GM20431 (cell line): Measurements from ENCODE around the gene LIPG.

Source experiments
- in situ Hi-C: fragments of 300-500 bp; cut with MseI, MboI; formaldehyde crosslinking; loops from one replicate; pipeline ENCODE4 v1.15.0; 2020; ENCODE audit warnings: low sequenced_read_pairs; ENCODE audit not compliant: unreplicated experiment

Gene LIPG

DNA sequence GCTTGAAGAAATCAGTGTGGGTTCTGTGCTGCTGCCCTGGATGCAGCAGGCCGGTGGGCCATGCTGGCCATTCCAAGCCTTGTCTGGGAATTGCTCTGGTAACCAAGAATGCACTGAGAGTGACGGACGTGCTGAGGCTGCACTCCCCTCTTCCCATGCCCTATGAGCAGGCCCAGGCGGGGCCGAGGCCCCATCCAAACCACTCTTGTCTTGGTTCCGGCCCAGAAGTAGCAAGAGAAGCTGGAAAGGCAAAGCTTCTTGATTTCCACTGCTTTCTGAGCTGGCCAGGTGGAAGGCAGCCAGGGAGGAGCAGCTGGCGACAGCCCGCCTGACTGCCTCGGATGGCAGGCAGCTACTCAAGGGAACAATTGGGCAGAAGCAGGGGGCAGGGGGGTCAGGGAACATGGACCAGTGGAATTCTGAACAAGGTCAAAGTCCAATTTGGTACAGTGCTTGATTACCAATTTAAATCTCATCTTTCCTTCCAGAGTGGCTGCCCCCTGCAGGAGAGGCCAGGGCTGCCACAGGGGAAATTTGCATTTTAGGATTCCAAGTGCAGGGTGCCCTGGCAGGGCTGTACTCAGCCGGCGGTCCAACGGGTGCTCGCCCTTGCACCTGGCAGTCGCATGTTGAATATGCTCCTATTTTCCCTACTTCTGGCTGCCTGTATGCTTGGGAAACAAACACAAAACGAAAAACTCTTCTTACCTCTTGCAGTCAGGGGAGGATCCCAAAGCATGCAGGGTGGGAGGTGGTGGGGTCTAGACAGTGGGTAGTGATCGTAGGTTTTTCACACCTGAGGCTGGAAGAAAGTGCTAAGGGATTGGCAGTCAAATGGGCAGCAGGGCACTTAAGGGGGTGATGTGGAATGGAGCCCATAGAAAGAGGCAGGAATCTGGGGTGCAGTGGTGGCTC lies 67.3 kb downstream of the LIPG start:
- in situ Hi-C loops = no loop called here

GRCh38 chr18:49630246-49630699 lies 68.4 kb downstream of the LIPG start:
- in situ Hi-C loops = no loop called here

DNA sequence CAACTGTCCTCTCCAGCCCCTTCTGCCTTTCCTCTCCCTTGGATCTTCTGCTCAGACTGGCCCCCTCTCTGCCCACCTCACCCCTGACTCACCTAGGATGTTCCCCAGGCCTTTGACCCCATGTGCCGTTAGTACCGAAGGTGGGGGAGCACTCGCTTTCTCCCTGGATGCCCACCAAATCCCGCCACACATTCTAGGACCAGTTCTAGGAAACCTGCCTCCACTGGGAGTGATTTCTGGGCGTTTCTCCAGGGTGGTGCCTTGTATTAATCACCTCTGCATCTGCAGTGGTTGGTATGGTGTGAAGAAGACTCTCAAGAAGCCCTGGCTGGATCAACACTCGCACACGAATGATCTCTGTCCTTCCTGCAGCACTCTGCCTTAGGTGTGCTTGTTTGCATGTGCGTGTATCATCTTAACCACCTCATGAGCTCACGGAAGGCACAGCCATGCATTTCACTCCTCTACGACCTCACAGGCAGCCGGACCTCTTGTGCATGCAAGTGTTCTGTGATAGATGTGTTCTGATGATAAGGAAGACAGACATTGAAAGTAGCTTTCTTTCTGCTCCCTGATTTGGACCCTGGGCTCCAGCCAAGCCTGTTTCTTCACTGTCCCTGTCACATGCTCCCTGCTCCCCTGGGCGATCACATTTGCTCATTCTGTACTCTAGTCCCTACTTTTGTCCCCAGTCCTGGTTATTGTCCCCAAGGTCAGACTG lies 69.4 kb downstream of the LIPG start:
- in situ Hi-C loops = no loop called here

DNA sequence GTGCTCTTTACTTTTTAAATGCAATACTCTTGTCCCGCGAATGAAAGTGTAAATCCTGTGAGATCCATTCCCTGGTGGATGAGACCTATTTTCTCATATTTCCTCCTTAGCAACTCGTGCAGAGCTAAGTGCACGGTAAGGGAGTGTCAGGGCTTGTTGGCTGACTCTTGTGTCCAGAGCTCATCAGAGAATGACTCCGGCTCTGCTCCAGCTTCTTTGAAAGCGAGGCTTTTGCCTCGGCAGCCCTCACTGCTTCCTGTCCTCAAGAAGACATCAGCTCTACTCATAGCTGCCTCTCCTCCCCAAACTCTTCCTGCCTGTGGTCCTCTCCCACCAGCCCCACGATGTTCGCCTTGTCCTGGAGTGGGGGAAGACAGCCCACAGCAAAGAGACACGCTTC lies 70.7 kb downstream of the LIPG start:
- in situ Hi-C loops = no loop called here

DNA sequence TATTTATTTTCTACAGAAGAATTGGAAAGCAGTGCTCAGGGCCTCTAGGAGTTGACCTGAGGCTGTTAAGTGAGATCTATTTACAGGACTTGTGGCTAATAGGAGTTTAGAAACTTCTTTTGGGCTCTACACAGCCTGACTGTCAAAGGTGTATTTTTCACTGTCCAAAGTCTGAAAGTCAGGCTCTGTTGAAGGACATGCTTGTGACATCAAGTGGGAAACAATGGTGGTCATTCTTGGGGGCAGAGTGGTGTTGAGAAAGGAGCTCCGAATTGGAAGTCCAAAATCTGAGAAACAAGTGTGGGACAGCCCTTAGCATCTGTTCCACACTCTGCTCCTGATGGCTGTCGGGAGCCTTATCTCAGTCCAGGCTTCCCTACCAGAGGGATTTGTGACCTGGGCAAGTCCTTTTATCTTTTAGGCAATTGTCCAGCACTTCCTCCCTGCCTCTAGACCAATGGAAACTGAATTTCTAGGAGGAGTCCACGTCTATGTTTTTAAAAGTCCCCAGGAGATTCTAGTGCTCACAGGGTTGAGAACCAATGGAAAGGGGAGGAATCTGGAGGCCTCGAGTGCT lies 76.4 kb downstream of the LIPG start:
- in situ Hi-C loops = no loop called here

GRCh38 chr18:49638891-49639557 lies 77.2 kb downstream of the LIPG start:
- in situ Hi-C loops = no loop called here

DNA sequence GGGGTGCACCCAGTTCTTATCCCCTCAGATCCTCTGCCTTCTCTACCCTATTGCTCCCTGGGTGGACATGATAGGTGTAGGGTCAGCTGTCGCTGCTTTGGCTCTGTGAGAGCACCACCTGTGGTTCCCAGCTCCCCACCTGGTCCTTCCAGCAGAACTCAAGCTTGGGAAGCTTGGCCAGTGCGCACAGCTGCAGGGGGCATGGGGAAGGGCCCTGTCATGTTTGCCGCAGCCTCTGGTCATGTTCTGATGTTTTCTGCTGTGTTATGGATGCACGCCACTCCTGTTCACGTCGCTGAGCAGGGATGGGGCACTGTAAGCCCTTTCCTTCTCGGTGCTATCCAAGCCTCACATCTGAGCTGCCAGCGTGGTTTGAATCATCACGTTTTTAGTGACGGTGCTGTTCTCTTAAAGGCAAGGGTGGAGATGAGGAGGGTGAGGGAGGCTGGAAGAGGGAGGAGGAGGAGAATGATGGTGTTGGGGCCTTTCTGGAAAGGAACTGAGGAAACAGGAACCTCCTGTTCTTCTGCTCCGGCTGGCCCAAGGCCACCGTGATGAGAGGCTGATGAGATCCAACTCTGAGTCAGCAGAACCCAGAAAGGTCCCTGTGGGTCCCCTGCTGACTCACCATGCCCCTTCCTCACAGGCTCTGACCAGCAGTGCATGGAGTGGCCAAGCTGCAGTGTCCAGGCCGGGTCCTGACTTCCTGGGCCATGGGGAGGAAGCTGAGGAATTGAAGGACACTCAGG lies 78.0 kb downstream of the LIPG start:
- in situ Hi-C loops = no loop called here

DNA sequence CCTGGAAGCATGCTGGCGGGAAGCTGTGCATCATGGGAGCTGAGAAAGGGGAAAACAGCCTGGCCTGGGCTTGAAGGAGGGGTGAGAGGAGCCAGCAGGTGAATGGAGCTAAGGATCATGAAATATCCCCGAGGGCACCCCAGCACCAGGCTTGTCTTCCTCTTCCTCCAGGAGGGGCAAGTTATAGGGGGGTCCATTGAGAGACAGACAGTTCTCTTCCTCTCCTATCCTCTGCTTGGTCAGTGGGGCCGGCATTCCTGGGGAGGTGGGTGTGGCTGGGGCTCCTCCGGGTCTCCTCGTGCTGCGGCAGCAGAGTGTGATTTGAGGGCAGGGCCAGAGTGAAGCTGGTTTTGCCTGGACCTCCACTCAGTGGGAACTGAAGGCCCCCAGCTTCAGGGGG lies 78.9 kb downstream of the LIPG start:
- in situ Hi-C loops = no loop called here

DNA sequence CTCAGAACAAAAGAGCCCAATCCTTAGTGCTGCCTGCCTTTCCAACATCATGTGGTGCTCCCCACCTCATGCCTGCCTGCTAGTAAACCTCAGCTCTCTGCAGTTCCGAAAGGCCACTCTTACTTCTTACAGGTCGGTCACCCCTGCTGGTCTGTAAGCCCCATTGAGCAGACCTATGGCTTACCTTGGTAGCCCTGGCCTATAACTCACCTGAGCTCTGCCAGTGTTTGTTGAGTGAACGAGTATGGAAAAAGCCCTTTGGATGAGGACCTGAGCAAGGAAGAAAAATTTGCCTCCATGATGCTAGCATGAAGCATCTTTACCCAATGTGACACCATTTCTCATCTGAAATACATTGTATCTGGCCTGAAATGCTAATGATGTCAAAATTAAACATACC lies 83.3 kb downstream of the LIPG start:
- in situ Hi-C loops = no loop called here

- in situ Hi-C loops = no loop called here
Observed at GRCh38 chr18:49645841-49646351, 84.0 kb downstream of the LIPG start.

- in situ Hi-C loops = no loop called here
Observed at GRCh38 chr18:49646873-49647272, 85.0 kb downstream of the LIPG start.

DNA sequence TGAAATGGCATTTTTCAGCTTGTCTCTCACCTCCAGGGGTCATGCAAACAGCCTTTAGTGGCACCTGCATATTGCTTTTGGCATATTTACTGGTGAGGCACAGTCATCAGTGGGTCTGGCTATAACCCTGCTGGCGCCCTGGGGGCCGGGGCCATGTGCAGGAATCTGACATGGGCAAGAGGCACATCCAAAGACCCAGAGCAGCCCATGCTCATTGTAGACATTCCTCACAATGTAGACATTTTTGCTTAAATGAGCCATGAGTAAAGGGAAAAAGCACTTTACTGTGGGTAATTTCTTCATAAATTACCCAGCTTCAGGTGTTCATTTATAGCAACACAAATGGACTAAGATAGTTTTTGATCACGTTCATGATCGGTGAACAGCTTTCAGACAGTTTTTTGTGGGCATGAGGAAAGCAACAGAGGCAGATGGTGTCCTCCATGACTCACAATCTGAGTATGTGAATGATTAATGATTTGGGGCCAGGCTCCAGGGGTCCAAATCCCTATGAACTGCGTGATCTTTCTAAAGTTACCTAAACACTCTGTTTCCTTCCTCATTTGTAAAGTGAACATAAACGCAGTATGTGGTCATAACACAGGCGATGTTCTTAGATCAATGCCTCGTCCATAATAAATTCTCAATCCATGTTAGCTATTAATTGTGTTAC lies 85.8 kb downstream of the LIPG start:
- in situ Hi-C loops = no loop called here

GRCh38 chr18:49648326-49648725 lies 86.5 kb downstream of the LIPG start:
- in situ Hi-C loops = no loop called here
